Stimulated activated CD4-positive, alpha-beta T cell treated with anti-CD3 and anti-CD28 coated beads, Interleukin-12 subunit alpha, Interleukin-12 subunit beta, amount 100 ng/mL, for 4 hours (primary cell): ENCODE results near the gene MB21D2.
A peak's percentile ranks its signal among the peaks of the same experiment; 100 is the strongest.
"Not testable (repeated sequence)": the region's sequence is repeated elsewhere in the genome, so short reads cannot be mapped to it uniquely, and the experiment has no call there.

Experiments used
- DNase-seq: peaks from one replicate; pipeline ENCODE4 v3.0.0-alpha.2; 2020

The MB21D2 gene, protein sequence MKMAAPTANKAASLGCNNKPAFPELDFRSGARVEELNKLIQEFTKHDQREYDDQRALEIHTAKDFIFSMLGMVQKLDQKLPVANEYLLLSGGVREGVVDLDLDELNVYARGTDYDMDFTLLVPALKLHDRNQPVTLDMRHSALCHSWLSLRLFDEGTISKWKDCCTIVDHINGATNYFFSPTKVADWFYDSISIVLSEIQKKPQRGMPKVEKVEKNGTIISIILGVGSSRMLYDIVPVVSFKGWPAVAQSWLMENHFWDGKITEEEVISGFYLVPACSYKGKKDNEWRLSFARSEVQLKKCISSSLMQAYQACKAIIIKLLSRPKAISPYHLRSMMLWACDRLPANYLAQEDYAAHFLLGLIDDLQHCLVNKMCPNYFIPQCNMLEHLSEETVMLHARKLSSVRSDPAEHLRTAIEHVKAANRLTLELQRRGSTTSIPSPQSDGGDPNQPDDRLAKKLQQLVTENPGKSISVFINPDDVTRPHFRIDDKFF

DNA sequence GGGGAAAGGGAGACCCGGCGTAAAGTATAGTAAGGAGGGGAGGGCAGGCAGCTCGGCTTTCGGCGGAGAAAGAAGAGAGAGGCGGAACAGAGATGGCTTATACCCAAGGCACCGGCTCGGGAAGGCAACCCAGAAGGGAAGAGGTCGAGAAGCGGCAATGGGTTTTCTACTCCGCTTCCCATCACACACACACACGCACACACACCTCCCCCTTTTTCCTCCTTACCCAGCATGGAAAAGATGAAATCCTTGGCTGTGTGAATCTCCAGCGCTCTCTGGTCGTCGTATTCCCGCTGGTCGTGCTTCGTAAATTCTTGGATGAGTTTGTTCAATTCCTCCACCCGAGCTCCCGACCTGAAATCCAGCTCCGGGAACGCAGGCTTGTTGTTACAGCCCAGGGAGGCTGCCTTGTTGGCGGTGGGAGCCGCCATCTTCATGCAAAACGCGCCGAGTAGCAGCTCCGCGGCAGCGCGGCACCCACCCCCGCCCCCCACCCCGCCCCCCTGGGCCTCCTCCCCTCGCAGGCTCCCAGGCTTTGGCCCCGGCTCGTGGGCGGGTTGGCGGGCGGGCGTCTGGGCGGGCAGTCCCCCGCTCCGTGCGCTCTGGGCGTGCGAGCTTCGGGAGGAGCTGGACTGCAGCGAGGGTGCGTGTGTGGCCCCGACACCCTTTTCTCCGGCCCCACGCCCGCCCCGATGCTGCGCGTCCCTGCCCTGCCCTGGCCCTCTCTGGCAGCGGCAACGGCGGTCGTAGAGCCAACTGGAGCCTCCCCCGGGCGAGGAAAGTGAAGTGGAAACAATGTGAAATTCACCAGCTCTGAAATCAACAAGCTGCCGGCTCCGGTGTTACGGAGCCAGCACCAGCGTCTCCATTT is at the start of gene MB21D2:
TSS of gene MB21D2 (minus strand) at position 453 of the 871 bp plus-strand sequence. CDS start at position 437, 16 bp downstream.
- DNase-seq, result peak; percentile 38

DNA sequence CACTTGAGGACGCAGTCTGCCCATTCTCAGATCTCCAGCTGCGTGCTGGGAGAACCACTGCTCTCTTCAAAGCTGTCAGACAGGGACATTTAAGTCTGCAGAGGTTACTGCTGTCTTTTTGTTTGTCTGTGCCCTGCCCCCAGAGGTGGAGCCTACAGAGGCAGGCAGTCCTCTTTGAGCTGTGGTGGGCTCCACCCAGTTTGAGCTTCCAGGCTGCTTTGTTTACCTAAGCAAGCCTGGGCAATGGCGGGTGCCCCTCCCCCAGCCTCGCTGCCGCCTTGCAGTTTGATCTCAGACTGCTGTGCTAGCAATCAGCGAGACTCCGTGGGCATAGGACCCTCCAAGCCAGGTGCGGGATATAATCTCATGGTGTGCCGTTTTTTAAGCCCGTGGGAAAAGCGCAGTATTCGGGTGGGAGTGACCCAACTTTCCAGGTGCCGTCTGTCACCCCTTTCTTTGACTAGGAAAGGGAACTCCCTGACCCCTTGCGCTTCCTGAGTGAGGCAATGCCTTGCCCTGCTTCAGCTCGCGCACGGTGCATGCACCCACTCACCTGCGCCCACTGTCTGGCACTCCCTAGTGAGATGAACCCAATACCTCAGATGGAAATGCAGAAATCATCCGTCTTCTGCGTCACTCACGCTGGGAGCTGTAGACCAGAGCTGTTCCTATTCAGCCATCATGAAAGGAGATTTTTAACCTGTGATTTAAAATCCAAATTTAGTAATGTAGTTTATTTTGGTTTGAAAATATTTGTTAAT is 47.5 kb upstream of the MB21D2 start:
- not testable (repeated sequence) for DNase-seq

DNA sequence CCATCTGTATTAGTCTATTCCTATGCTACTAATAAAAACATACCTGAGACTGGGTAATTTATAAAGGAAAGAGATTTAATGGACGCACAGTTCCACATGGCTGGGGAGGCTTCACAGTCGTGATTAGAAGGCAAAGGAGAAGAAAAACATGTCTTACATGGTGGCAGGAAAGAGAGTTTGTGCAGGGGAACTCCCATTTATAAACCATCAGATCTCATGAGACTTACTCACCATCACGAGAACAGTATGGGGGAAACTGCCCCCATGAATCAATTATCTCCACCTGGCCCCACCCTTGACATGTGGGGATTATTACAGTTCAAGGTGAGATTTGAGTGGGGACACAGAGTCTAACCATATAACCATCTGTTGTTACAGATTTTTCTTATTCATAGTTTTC is 42.1 kb upstream of the MB21D2 start:
- no peak for DNase-seq

- DNase-seq, result no peak
Observed at GRCh38 chr3:192958219-192958872, 40.7 kb upstream of the MB21D2 start.

GRCh38 chr3:192957441-192958021 is 39.9 kb upstream of the MB21D2 start:
- DNase-seq, result no peak

- DNase-seq, result no peak
Observed at GRCh38 chr3:192953926-192954325, 36.3 kb upstream of the MB21D2 start.

DNA sequence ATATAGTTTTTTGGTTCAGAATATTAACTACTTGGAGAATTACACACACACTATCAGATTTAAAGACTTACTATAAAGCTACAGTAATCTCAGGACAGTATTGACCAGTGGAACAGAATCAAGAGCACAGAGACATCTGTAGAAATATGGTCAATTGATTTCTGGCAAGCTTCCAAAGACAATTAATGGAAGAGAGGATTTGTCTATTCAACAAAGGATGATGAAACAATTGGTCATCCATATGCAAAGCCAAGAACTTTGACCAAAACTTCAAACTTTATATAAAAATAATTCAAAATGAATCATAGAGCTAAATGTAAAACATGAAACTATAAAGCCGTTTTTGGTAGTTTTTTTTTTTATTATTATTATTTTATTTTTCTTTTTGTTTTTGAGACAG is 29.8 kb upstream of the MB21D2 start:
- DNase-seq, result no peak

DNA sequence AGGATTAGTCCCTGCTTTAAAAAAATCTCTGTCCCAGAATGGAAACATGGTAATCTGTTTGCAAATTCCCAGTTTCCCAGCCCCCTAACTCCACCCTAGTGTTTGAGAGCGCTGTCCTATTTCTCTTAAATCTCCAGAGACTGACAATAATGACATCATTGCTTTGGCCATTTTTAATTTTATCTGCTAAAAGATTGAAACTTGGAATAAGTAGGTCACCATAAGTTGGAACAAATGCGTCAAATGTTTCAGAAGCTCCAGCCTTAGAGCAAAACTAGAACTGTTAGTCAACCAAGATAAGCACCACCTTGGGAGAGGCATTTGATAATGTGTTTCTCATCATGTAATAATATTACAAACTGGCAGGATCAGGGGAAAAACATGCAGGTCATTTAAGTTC is 25.7 kb upstream of the MB21D2 start:
- DNase-seq, result no peak

DNA sequence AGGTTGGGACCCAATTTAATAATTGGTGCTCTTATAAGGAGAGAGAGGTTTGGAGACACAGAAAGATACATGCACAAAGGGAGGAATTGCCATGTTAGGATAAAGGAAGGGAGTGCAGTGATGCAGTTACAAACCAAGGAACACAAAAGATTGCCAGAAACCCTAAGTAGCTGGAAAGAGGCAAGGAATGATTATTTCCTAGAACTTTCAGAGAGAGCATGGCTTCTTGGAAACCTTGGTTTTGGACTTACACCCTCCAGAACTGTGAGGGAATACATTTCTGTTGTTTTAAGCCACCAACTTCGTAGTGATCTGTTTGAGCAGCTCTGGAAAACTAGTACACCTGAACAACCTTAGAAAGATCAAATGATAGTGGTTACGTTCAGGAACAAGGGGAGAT is 25.0 kb upstream of the MB21D2 start:
- no peak for DNase-seq

- DNase-seq, result no peak
Observed at GRCh38 chr3:192940129-192940528, 22.5 kb upstream of the MB21D2 start.

DNA sequence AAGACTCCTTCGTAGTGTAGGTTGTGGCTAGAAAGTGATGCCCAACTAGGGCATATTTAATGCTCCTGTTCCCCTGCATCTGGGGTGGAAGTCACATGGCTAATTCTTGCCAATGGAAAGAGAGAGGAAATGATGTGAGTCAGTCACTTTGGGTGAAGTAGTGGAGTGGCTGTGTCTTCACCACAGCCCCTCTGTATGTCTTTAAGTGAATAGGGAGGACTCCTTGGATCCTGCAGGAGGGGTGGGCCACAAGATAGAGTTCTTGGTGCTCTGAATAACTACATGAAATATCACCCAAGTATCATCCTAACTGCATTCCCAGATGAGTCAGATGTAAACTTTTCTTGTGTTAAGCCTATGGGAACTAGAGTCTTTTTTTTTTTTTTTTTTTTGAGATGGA is 17.8 kb upstream of the MB21D2 start:
- DNase-seq, result no peak

DNA sequence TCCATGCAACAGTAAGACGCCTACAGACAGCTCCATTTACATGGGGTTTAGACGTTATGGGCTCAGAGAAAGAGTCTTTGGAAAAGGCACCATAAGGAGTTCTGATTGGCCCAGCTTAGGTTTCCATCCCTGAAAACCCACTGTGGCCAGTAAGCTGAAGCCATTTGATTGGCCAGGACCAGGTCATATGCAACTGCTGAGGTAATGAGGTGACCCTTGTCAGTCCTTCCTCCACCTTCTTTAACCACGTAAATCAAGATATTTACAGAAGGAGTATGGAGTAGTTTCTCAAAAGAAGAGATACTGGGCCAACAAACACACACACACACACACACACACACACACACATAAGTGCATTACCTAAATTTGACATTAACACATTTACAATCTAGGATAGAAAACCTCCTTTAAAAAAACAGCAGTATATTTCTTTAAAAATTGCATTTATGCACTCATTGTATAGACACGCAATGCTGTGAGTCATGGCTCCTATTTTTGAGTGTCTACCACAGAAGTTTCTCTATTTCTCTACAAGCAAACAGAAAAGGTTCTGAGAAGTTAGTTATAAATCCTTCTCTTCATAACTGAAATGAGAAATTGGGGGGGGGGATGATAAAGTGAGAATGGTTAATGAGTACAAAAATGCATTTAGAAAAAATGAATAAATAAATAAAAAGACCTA is 16.3 kb upstream of the MB21D2 start:
- DNase-seq, result no peak

GRCh38 chr3:192933259-192933658 is 15.6 kb upstream of the MB21D2 start:
- DNase-seq, result no peak

DNA sequence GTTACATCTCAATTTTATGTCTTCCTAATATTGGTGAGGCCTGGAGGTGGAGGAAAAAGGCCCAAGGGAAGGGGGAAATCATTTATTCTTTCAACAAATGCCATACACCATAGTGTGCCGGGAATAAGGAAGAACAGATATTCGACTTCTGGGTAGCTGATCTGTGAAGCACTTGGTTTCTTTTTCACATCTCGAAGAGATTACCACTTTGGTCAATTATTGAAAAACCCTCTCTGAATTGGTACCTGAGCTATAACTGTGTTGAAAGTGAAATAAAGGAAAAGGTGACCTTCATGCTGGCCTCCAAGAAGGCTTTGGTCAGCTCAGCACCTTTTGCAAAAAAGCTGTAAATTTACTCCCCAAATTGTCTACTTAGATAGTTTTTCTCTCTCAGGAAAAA is 14.2 kb upstream of the MB21D2 start:
- DNase-seq, result no peak

DNA sequence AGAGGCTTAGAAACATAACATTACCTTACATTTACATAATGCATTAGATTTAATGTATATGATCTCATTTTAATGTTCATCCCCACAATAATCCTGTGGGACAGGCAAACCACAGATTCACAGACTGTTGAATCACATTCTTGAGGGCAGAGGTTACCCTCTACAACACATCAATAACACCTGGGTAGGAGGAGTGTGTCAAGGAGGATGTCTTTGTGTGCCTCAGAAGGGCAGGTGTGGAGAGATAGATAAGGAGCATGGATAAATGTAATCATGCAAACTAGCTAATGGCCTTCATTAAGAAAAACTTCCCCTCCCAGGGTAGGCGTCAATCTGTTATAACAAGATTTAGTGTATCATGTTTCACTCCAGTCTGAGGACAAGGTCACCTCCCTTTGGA is 12.9 kb upstream of the MB21D2 start:
- no peak for DNase-seq

GRCh38 chr3:192929755-192930547 is 12.3 kb upstream of the MB21D2 start:
- DNase-seq, result no peak

DNA sequence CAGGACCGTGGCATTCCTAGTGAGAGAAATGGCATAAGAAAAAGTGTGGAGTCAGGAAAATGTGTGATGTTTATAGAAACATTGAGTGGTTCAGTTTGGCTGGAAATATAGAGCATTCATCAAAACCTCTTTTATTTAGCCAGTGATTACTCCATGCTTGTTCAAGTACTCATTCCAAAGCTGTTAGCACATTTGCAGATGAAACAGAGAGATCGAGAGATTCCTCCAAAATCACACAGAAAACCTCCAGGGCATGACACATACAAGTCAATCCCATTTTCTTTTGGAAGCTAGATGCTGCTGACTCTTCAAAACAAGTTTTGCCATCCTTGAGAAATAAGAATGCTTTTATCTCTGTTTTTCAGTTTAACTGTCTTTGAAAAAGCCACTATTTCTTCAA is 11.5 kb upstream of the MB21D2 start:
- no peak for DNase-seq

DNA sequence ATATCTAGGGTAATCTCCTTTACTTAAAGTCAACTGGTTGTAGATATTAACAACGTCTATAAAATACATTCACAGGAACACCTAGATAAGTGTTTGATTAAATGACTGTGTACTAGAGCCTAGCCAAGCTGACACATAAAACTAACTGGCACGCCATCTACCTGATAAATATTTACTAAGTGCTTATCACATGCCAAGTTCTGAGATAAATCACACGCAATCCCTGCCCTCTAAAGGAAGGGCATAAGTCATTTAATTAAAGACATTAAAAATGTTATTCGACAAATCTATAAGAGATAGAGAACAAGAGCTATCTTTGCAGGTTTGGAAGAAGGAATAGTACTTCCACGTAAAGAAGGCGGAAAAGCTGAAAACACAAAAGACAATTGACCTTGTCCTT is 11.1 kb upstream of the MB21D2 start:
- DNase-seq, result no peak

DNA sequence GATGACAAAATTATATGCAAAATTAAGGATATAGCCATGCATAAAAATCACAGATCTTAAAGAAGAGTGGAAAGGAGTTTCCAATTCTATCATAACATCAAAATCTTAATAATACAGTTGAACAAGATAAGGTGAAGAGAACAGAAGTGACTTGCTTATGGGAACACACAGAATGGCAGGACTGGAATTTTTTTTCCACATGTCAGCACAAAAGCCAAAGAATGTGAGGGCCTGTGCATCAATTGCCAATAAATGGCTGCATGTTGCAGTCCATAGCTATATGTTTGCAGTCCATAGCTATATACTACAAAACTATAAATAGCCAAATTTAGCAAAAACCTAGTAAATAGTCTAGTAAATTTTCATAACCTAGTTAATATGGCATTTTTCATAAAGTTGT is 10.4 kb upstream of the MB21D2 start:
- no peak for DNase-seq

- DNase-seq, result no peak
Observed at GRCh38 chr3:192927016-192927415, 9.4 kb upstream of the MB21D2 start.

- DNase-seq, result no peak
Observed at GRCh38 chr3:192923731-192924130, 6.1 kb upstream of the MB21D2 start.
